HepG2 (cell line): ENCODE results near the gene MAN2A2. TPM values are rescaled to one million over a fixed set of nuclear protein-coding genes. Genes with fewer than 3 reads are reported as not detected.

Source experiments
- HNF4G ChIP-seq, 2 experiments: sonication (generic) in 1 of 2; formaldehyde crosslinking in 1 of 2; IDR thresholded peaks; 2 replicates each; pipeline versions ENCODE4 v1.4.0 to v1.6.1; 2011 to 2020; ENCODE audit warnings: borderline replicate concordance in 2 of 2, low read depth in 2 of 2, mild to moderate bottlenecking in 2 of 2, low read length in 1 of 2, missing genetic modification reagents in 1 of 2, moderate library complexity in 1 of 2
- HNRNPK ChIP-seq: fragments of 200-400 bp; formaldehyde crosslinking; IDR thresholded peaks from 2 replicates; pipeline ENCODE4 v1.6.1; 2018; ENCODE audit warnings: low read length, low read depth, moderate library complexity, mild to moderate bottlenecking; ENCODE audit not compliant: poor library complexity, severe bottlenecking
- NONO ChIP-seq, 2 experiments: fragments of 450-650 bp in 1 of 2; sonication (generic) in 1 of 2; formaldehyde crosslinking in 1 of 2; IDR thresholded peaks in 1 of 2; conservative IDR thresholded peaks in 1 of 2; 2 replicates each; pipeline versions ENCODE4 v1.6.1 to v1.8.0; 2017 to 2022; ENCODE audit warnings: mild to moderate bottlenecking in 1 of 2, missing genetic modification reagents in 1 of 2, moderate library complexity in 1 of 2
- PATZ1 ChIP-seq: sonication (generic); formaldehyde crosslinking; IDR thresholded peaks from 2 replicates; pipeline ENCODE4 v1.4.0; 2020; ENCODE audit warnings: missing genetic modification reagents
- SALL1 ChIP-seq: sonication (generic); formaldehyde crosslinking; IDR thresholded peaks from 2 replicates; pipeline ENCODE4 v1.8.0; 2022; ENCODE audit warnings: mild to moderate bottlenecking, missing genetic modification reagents
- ZFX ChIP-seq: sonication (generic); formaldehyde crosslinking; IDR thresholded peaks from 2 replicates; pipeline ENCODE4 v1.4.0; 2020; ENCODE audit warnings: mild to moderate bottlenecking, low read depth, missing genetic modification reagents, moderate library complexity
- ZFY ChIP-seq: sonication (generic); formaldehyde crosslinking; IDR thresholded peaks from 2 replicates; pipeline ENCODE4 v1.4.0; 2020; ENCODE audit warnings: missing genetic modification reagents
- ZNF275 ChIP-seq: sonication (generic); formaldehyde crosslinking; IDR thresholded peaks from 2 replicates; pipeline ENCODE4 v1.8.0; 2022; ENCODE audit warnings: missing genetic modification reagents, mild to moderate bottlenecking, inconsistent platforms, borderline replicate concordance
- ZNF687 ChIP-seq: sonication (generic); formaldehyde crosslinking; IDR thresholded peaks from 2 replicates; pipeline ENCODE4 v1.5.1; 2020; ENCODE audit warnings: mild to moderate bottlenecking, missing genetic modification reagents, moderate library complexity
- ZNF770 ChIP-seq: sonication (generic); formaldehyde crosslinking; IDR thresholded peaks from 2 replicates; pipeline ENCODE4 v1.5.0; 2020; ENCODE audit warnings: mild to moderate bottlenecking, missing genetic modification reagents
- ZNF772 ChIP-seq: sonication (generic); formaldehyde crosslinking; IDR thresholded peaks from 2 replicates; pipeline ENCODE4 v1.5.0; 2020; ENCODE audit warnings: mild to moderate bottlenecking, missing genetic modification reagents
- polyA plus RNA-seq, 8 experiments: library from polyadenylated mRNA; depleted of rRNA in 3 of 8; stranded (reverse) in 7 of 8; unstranded in 1 of 8; fragments of >200 nt; fragmentation: Illumina TruSeq in 4 of 8; extraction: Trizol in 4 of 8; gene quantifications; 2 replicates each; pipeline versions ENCODE4 v1.2.1 to v1.2.3, GENCODE V29; 2011 to 2016; ENCODE audit warnings: low read depth in 4 of 8, missing spikeins in 1 of 8, mixed read lengths in 1 of 8; ENCODE audit not compliant: insufficient read depth in 1 of 8
- total RNA-seq, 5 experiments: library from RNA; depleted of rRNA; stranded (reverse); fragments of >200 nt; fragmentation: Illumina TruSeq; extraction: Trizol; gene quantifications; 2 replicates each; pipeline ENCODE4 v1.2.3, GENCODE V29; 2016; ENCODE audit warnings: low read depth in 1 of 5

The MAN2A2 gene
- total and polyA plus RNA-seq, 2 of the 13 experiments (the other 11 are each of a cell fraction or from before 2014, with no cell fraction given) = 17.5 to 51.5 TPM

- TF ChIP-seq ZNF275 (CRISPR knock-in tag) (no peak), ZNF770 (CRISPR knock-in tag) (no peak), ZNF772 (CRISPR knock-in tag) (no peak), ZFX (CRISPR knock-in tag) (peak; percentile 50; the same call in 1 of the 2 replicates), PATZ1 (peak; percentile 28), HNRNPK (peak; percentile 58), ZFY (CRISPR knock-in tag) (peak; percentile 66), ZNF687 (CRISPR knock-in tag) (0 out of 2 replicates have a peak, but pooled peaks have one; percentile 19), NONO (IDR thresholded peaks at IDR 0.05) (no peak), NONO (CRISPR knock-in tag; conservative IDR thresholded peaks at IDR 0.05) (peak; percentile 39; the same call in 1 of the 2 replicates), SALL1 (CRISPR knock-in tag) (no peak), HNF4G (IDR thresholded peaks at IDR 0.05; ENCODE audit: borderline replicate concordance, low read depth, low read length) (no peak), HNF4G (CRISPR knock-in tag; IDR thresholded peaks at IDR 0.05; ENCODE audit: borderline replicate concordance, low read depth) (no peak)
These were observed 19.0 kb upstream of the MAN2A2 start, which contains the start of gene FES (continued) for GRCh38 chr15:90883976-90884718.
